ENCODE results near the gene MMP24OS.

MMP24OS gene

DNA sequence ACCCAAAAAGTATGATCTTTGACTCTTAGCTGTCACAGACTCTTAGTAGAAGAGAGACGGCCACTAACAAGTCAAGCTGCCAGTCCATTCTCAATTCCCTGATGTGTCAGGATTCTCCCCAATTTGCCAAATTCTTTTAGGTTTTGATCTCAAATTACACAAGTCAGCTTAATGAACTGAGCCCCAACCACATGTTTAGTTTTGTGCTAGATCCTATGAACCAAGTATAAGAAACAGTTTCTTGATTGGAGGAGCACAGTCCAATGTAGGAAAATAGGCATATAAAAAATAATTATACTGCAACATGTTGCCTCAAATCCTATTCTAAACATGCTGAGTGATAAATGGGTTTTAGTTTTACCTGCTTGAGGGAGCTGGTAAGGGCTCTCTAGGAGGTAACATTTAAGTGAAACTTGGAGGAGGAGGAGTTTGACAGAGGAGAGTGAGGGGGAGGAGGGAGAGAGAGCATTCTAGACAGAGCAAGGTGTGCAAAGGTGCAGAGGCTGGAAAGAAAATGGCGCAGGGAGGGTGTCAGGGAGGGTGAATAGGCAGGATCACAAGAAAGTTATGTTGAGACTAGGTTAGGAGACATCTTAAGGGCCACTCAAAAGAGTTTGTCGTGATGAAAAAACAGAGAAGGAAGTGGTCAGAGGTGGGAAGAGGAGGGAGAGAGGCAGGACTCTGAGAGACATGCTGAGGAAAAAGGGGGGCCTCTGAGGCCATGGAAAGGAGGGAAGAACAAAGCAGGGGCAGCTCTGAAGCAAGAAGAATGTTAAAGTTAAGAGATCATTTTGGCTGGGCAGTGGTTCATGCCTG is 37.1 kb upstream of the MMP24OS start:
- no peak overlapping the region for H3K4me3 ChIP-seq (ENCODE audit: low read depth, low read length)
- no peak for DNase-seq (ENCODE audit: low read depth)
- TF ChIP-seq, protein P1, sequence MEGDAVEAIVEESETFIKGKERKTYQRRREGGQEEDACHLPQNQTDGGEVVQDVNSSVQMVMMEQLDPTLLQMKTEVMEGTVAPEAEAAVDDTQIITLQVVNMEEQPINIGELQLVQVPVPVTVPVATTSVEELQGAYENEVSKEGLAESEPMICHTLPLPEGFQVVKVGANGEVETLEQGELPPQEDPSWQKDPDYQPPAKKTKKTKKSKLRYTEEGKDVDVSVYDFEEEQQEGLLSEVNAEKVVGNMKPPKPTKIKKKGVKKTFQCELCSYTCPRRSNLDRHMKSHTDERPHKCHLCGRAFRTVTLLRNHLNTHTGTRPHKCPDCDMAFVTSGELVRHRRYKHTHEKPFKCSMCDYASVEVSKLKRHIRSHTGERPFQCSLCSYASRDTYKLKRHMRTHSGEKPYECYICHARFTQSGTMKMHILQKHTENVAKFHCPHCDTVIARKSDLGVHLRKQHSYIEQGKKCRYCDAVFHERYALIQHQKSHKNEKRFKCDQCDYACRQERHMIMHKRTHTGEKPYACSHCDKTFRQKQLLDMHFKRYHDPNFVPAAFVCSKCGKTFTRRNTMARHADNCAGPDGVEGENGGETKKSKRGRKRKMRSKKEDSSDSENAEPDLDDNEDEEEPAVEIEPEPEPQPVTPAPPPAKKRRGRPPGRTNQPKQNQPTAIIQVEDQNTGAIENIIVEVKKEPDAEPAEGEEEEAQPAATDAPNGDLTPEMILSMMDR (IDR thresholded peaks at IDR 0.05; ENCODE audit: control insufficient read depth, extremely low read depth, insufficient read depth) = no peak

DNA sequence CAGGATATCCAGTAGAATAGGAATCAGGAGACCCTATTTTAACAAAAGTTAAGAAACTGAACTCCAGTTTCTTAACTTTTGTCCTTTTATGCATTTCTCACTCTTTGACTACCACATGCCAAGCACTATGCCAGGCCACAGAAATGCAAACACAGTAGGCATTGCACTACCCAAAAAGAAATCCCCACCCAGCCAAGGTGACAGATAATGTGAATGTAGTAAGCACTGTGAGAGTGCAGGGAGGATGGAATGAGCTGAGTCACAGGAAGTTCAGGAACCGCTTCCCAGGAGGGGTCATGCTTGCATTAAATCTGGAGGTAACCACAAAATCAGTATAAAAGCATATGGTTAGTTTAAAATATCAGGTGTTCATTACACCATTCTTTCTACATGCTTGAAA is 34.4 kb upstream of the MMP24OS start:
- TF ChIP-seq, protein P1 (IDR thresholded peaks at IDR 0.05; ENCODE audit: control insufficient read depth, extremely low read depth, insufficient read depth) = no peak
- no peak overlapping the region for H3K4me3 ChIP-seq (ENCODE audit: low read depth, low read length)
- no peak for DNase-seq (ENCODE audit: low read depth)

DNA sequence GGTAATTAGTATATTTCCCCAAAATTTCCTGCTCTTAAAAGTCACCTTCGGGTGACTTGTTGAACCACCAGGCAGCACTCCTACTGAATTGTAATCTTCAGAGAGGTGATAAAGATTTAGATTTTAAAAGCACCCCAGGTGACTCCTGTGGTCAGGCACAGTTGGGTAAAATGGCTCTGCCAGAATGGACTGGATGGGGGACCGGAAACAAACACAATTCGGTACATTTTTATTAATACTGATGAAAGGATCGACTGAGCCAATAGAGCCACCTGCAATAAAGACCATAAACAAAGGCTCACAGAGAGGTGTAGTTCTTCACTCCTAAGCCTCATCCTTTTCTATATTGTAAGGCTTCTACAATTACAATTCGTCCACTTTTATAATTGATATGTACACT is 33.9 kb upstream of the MMP24OS start:
- TF ChIP-seq, protein P1 (IDR thresholded peaks at IDR 0.05; ENCODE audit: control insufficient read depth, extremely low read depth, insufficient read depth) = no peak
- DNase-seq (ENCODE audit: low read depth) = no peak
- H3K4me3 ChIP-seq (ENCODE audit: low read depth, low read length) = no peak overlapping the region

DNA sequence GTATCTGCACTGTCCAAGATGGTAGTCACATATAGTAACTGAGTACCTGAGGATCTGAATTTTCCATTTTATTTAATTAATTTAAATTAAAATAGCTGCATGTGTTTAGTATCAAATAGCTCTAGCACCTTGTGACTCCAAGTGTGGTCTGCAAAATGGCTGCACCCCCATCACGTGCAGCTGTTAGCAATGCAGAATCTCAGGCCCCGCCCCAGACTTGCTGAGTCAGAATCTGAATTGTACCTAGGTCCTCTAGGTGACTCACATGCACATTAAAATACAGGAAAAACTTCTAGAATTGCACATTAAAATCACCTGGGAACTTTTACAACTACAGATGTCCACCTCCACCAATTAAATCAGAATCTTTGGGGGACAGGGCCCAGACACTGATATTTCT is 33.5 kb upstream of the MMP24OS start:
- DNase-seq (ENCODE audit: low read depth) = no peak

DNA sequence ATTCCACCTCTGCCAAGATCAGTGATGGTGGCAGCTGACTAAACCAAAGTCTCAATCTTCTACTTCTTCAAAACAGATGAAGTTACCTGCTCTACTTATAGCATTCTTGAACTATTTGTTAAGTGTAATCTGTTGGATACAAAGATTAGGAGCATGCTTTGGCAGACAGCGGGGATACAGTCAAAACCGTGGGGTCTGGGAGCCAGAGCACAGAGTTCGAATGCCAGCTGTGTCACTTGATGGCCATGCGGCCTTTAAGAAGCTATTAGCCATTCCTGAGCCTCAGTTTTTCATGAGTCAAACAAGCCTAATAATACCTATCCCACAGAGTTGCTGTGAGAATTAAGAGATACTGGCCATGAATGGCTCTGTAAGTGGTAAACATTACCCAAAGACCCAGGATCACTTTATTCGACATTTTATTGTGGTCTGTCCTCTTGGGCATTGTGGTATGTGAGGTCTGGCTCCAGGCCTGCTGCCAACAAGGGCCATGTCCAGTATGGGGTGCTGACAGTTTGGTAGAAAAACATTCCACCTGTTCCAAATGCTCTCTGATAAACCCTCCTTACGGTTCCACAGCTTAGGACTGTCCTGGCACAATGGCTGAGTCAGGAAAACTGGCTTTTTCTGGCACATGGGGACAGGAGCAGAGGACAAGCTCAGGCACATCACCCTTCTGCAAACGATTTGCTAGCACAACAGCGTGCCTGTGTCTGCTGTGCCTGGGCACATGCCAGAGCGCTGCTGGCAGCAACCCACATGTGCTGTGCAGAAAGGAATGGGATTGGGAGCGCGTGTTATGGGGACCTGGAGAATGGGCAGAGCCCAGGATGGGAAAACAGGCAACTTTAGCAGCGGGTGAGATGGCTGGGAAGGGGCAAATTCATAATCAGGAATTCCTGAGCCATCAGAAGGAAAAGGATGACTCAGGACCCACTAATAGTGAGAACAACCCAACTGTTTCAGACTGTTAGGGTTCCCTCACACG is 30.0 kb upstream of the MMP24OS start:
- no peak overlapping the region for H3K4me3 ChIP-seq (ENCODE audit: low read depth, low read length)
- DNase-seq (ENCODE audit: low read depth) = peak; percentile 72
- TF ChIP-seq, protein P1 (IDR thresholded peaks at IDR 0.05; ENCODE audit: control insufficient read depth, extremely low read depth, insufficient read depth) = no peak

More for the DNA sequence above, 33.5 kb upstream of the MMP24OS start:
- TF ChIP-seq, protein P1 (IDR thresholded peaks at IDR 0.05; ENCODE audit: control insufficient read depth, extremely low read depth, insufficient read depth) = no peak
- H3K4me3 ChIP-seq (ENCODE audit: low read depth, low read length) = no peak overlapping the region

DNA sequence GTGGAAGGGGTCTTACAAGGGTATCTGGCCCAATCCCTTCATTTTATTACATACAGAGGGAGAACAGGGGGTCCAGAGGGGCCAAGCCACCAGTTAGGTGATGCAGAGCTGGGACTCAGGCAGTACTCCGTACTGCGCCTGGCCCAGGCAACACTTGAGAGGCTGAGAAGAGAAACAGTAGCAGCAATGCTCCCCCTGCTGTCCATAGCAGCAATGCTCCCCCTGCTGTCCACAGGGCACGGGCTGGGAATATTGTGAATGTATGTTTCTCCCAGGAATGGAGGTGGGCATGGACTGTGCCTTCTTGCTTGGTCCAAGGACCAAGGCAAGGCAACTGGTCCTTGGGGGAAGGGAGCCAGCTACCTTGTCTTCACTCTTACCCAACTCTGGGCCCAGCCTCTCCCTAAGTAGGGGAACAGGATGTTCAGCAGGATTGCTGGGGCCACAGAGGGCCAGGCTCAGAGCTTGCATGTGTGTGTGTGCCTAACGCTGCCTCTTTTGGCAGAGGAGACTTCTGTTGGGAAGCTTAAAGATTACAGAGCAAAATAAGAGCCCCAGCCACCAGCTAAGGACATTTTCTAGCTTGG is 29.1 kb upstream of the MMP24OS start:
- TF ChIP-seq, protein P1 (IDR thresholded peaks at IDR 0.05; ENCODE audit: control insufficient read depth, extremely low read depth, insufficient read depth) = peak; percentile 89
- no peak for DNase-seq (ENCODE audit: low read depth)

More for the DNA sequence above, 29.1 kb upstream of the MMP24OS start:
- H3K4me3 ChIP-seq (ENCODE audit: low read depth, low read length) = no peak overlapping the region
